ENCODE data around the gene SDF2L1.
A peak's percentile ranks its signal among the peaks of the same experiment; 100 is the strongest.

DNA sequence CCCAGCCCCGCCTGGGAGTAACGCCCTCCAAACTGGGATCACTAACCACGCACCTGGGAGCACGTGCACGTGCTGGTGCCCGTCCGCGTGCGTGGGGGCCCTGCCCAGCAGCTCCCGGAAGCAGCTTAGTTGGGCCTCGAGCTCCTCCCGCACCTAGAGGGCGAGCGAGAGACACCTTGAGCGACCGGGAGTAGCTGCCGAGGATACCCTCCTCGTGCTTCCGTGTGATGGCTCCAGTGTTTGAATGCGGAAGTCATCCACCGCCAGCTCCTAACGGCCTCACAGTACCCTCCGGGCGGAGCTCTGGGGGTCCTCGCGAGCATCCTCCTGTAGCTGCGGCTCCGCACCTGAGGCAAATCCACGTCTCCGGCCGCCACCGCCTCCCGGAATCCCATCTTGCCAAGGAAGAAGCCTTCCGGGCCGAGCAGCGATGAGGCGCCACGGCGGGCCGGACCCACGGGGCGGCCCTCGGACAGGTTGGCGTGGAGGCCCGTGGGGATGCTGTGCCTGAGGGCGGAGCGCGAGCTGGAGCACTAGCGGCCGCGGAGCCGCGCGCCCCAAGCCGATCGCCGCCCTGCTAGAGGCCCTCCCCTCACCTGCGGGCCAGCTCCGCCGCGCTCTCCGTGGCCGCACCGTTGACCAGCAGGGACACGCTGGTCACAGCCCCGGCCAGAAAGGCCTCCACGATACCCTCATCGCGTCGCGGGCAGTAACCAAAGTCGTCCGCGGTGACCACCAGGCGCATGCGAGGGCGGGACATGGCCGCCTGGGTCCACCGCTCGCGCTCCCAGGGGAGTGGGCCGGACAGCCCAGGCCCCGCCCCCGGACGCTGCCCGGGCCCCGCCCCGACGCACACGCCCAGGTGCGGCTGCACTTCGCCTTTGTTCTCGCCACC, 12.6 kb upstream of the SDF2L1 start, which contains the start of gene YDJC:
- TF ChIP-seq, protein P1, sequence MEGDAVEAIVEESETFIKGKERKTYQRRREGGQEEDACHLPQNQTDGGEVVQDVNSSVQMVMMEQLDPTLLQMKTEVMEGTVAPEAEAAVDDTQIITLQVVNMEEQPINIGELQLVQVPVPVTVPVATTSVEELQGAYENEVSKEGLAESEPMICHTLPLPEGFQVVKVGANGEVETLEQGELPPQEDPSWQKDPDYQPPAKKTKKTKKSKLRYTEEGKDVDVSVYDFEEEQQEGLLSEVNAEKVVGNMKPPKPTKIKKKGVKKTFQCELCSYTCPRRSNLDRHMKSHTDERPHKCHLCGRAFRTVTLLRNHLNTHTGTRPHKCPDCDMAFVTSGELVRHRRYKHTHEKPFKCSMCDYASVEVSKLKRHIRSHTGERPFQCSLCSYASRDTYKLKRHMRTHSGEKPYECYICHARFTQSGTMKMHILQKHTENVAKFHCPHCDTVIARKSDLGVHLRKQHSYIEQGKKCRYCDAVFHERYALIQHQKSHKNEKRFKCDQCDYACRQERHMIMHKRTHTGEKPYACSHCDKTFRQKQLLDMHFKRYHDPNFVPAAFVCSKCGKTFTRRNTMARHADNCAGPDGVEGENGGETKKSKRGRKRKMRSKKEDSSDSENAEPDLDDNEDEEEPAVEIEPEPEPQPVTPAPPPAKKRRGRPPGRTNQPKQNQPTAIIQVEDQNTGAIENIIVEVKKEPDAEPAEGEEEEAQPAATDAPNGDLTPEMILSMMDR (conservative IDR thresholded peaks at IDR 0.05), result peak; percentile 91
- peak; percentile 48; the same call in 1 of the 2 replicates for TF ChIP-seq ZFX (IDR thresholded peaks at IDR 0.05)
